Cardiac atrium fibroblast (primary cell): ENCODE measurements around the gene TMTC4. TPM values are rescaled to one million over a fixed set of nuclear protein-coding genes. Genes with fewer than 3 reads are reported as not detected.

Source experiments
- total RNA-seq: library from RNA; depleted of rRNA; stranded (reverse); fragments of >200 nt; gene quantifications from 2 replicates; pipeline ENCODE4 v1.2.3, GENCODE V29; 2015

Gene TMTC4
- 10.2 and 18.4 TPM in 2 replicates for total RNA-seq

GRCh38 chr13:100674572-100674871, at the start of gene TMTC4:
Gene TMTC4, minus strand, starts transcription at chr13:100674795. Its CDS starts 4,433 bp downstream, at chr13:100670362.

GRCh38 chr13:100588331-100589177, 86.0 kb downstream of the TMTC4 start, which contains the start of gene GGACT:
Gene GGACT, minus strand, starts transcription at chr13:100588789. Its CDS starts 56,198 bp downstream, at chr13:100532591.

Other genes starting within 250 kb of the TMTC4 start
- gene GGACT, start 86.0 kb downstream of the TMTC4 start, total RNA-seq = 5.8 and 7.0 TPM in 2 replicates